Central memory CD8-positive, alpha-beta T cell (primary cell): ENCODE data around the gene GALNTL6.

Source experiments
- ATAC-seq: fragments of 150-1000 bp; cut with Tn5 transposase; replicated peaks from 2 replicates; pipeline ENCODE4 v1.10.0; 2022; ENCODE audit warnings: mild to moderate bottlenecking, moderate FRiP score, moderate number of reproducible peaks; ENCODE audit not compliant: poor library complexity, severe bottlenecking; ENCODE audit errors: extremely low read depth
- DNase-seq, 2 donors: peaks; one replicate each; pipeline ENCODE4 v3.0.0; 2021; ENCODE audit warnings: low spot score in 2 of 2
- H3K27ac Mint-ChIP-seq: one replicate; pipeline ENCODE4 v1.8.0; 2022; ENCODE audit warnings: low read depth, mild to moderate bottlenecking, moderate library complexity, mixed read lengths
- H3K27me3 Mint-ChIP-seq: one replicate; pipeline ENCODE4 v1.8.0; 2022; ENCODE audit warnings: mixed read lengths
- H3K36me3 Mint-ChIP-seq: one replicate; pipeline ENCODE4 v1.8.0; 2022; ENCODE audit warnings: mild to moderate bottlenecking, moderate library complexity, mixed read lengths; ENCODE audit not compliant: insufficient read depth
- H3K4me1 Mint-ChIP-seq: one replicate; pipeline ENCODE4 v1.8.0; 2022; ENCODE audit warnings: mixed read lengths
- H3K4me3 Mint-ChIP-seq: one replicate; pipeline ENCODE4 v1.8.0; 2022; ENCODE audit warnings: mild to moderate bottlenecking, moderate library complexity, mixed read lengths
- H3K9me3 Mint-ChIP-seq: one replicate; pipeline ENCODE4 v1.8.0; 2022; ENCODE audit warnings: mixed read lengths

The GALNTL6 gene

GRCh38 chr4:171978216-171978615 lies 165.0 kb downstream of the GALNTL6 start:
- DNase-seq (no peak), ATAC-seq (no peak)
- H3K9me3 Mint-ChIP-seq = peaks cover 17% of the 10 kb centered on the region
- no peak overlapping the region for H3K27ac Mint-ChIP-seq
- no peaks in the 10 kb centered on the region for H3K27me3 Mint-ChIP-seq
- no peaks in the 10 kb centered on the region for H3K4me1 Mint-ChIP-seq
- no peak overlapping the region for H3K4me3 Mint-ChIP-seq
- H3K36me3 Mint-ChIP-seq = no peaks in the 10 kb centered on the region

- ATAC-seq (no peak), DNase-seq (no peak)
- Mint-ChIP-seq H3K27ac (no peak overlapping the region), H3K4me3 (no peak overlapping the region), H3K36me3 (no peaks in the 10 kb centered on the region), H3K9me3 (peaks cover 17% of the 10 kb centered on the region), H3K27me3 (no peaks in the 10 kb centered on the region), H3K4me1 (no peaks in the 10 kb centered on the region)
These were observed 166.3 kb downstream of the GALNTL6 start for GRCh38 chr4:171979461-171979860.

- H3K36me3 Mint-ChIP-seq = no peaks in the 10 kb centered on the region
- no peak for ATAC-seq
- no peak for DNase-seq
- no peak overlapping the region for H3K4me3 Mint-ChIP-seq
- H3K27ac Mint-ChIP-seq = no peak overlapping the region
- H3K27me3 Mint-ChIP-seq = no peaks in the 10 kb centered on the region
- H3K9me3 Mint-ChIP-seq = peaks cover 17% of the 10 kb centered on the region
- no peaks in the 10 kb centered on the region for H3K4me1 Mint-ChIP-seq
These were observed 168.0 kb downstream of the GALNTL6 start for GRCh38 chr4:171981185-171981584.

GRCh38 chr4:171983935-171984805 lies 171.0 kb downstream of the GALNTL6 start:
- H3K9me3 Mint-ChIP-seq = peaks cover 41% of the 10 kb centered on the region

GRCh38 chr4:171985129-171985528 lies 171.9 kb downstream of the GALNTL6 start:
- no peak for ATAC-seq
- no peaks in the 10 kb centered on the region for H3K4me1 Mint-ChIP-seq
- peaks cover 34% of the 10 kb centered on the region for H3K9me3 Mint-ChIP-seq
- H3K4me3 Mint-ChIP-seq = no peak overlapping the region
- H3K27ac Mint-ChIP-seq = no peak overlapping the region
- H3K36me3 Mint-ChIP-seq = no peaks in the 10 kb centered on the region
- no peak for DNase-seq
- H3K27me3 Mint-ChIP-seq = no peaks in the 10 kb centered on the region

More at GRCh38 chr4:171983935-171984805, 171.0 kb downstream of the GALNTL6 start:
- no peaks in the 10 kb centered on the region for H3K4me1 Mint-ChIP-seq
- no peak overlapping the region for H3K4me3 Mint-ChIP-seq
- H3K27me3 Mint-ChIP-seq = no peaks in the 10 kb centered on the region
- H3K36me3 Mint-ChIP-seq = no peaks in the 10 kb centered on the region
- ATAC-seq (no peak), DNase-seq (no peak)
- H3K27ac Mint-ChIP-seq = no peak overlapping the region

GRCh38 chr4:171993247-171993646 lies 180.0 kb downstream of the GALNTL6 start:
- ATAC-seq (no peak), DNase-seq (no peak)
- Mint-ChIP-seq H3K9me3 (peaks cover 27% of the 10 kb centered on the region), H3K27me3 (no peaks in the 10 kb centered on the region), H3K27ac (no peak overlapping the region), H3K36me3 (no peaks in the 10 kb centered on the region), H3K4me3 (no peak overlapping the region), H3K4me1 (no peaks in the 10 kb centered on the region)

- Mint-ChIP-seq H3K36me3 (peaks cover 1% of the 10 kb centered on the region), H3K9me3 (no peaks in the 10 kb centered on the region), H3K4me3 (no peak overlapping the region), H3K27me3 (no peaks in the 10 kb centered on the region), H3K4me1 (no peaks in the 10 kb centered on the region), H3K27ac (no peak overlapping the region)
- DNase-seq (no peak), ATAC-seq (no peak)
These were observed 194.7 kb downstream of the GALNTL6 start for GRCh38 chr4:172007889-172008288.

- Mint-ChIP-seq H3K36me3 (peaks cover 1% of the 10 kb centered on the region), H3K9me3 (peaks cover 9% of the 10 kb centered on the region), H3K4me3 (no peak overlapping the region), H3K27ac (no peak overlapping the region), H3K27me3 (no peaks in the 10 kb centered on the region), H3K4me1 (no peaks in the 10 kb centered on the region)
- DNase-seq = no peak
- no peak for ATAC-seq
These were observed 196.4 kb downstream of the GALNTL6 start for GRCh38 chr4:172009446-172010230.

GRCh38 chr4:172011196-172011595 lies 198.0 kb downstream of the GALNTL6 start:
- peaks cover 19% of the 10 kb centered on the region for H3K9me3 Mint-ChIP-seq
- DNase-seq = no peak
- no peaks in the 10 kb centered on the region for H3K4me1 Mint-ChIP-seq
- H3K27ac Mint-ChIP-seq = no peak overlapping the region
- H3K36me3 Mint-ChIP-seq = peaks cover 1% of the 10 kb centered on the region
- no peaks in the 10 kb centered on the region for H3K27me3 Mint-ChIP-seq
- H3K4me3 Mint-ChIP-seq = no peak overlapping the region
- no peak for ATAC-seq

- no peaks in the 10 kb centered on the region for H3K27me3 Mint-ChIP-seq
- no peak overlapping the region for H3K4me3 Mint-ChIP-seq
- no peaks in the 10 kb centered on the region for H3K4me1 Mint-ChIP-seq
- ATAC-seq (no peak), DNase-seq (no peak)
- H3K27ac Mint-ChIP-seq = no peak overlapping the region
- peaks cover 1% of the 10 kb centered on the region for H3K36me3 Mint-ChIP-seq
- peaks cover 56% of the 10 kb centered on the region for H3K9me3 Mint-ChIP-seq
These were observed 205.2 kb downstream of the GALNTL6 start for GRCh38 chr4:172018358-172018757.

GRCh38 chr4:172035562-172035961 lies 222.4 kb downstream of the GALNTL6 start:
- Mint-ChIP-seq H3K27me3 (no peaks in the 10 kb centered on the region), H3K9me3 (peaks cover 17% of the 10 kb centered on the region), H3K27ac (no peak overlapping the region), H3K4me3 (no peak overlapping the region), H3K36me3 (no peaks in the 10 kb centered on the region), H3K4me1 (no peaks in the 10 kb centered on the region)
- no peak for DNase-seq
- no peak for ATAC-seq

- no peak overlapping the region for H3K27ac Mint-ChIP-seq
- H3K36me3 Mint-ChIP-seq = no peaks in the 10 kb centered on the region
- no peak for ATAC-seq
- H3K4me3 Mint-ChIP-seq = no peak overlapping the region
- DNase-seq = no peak
- H3K9me3 Mint-ChIP-seq = peaks cover 15% of the 10 kb centered on the region
- H3K4me1 Mint-ChIP-seq = no peaks in the 10 kb centered on the region
- H3K27me3 Mint-ChIP-seq = no peaks in the 10 kb centered on the region
These were observed 227.6 kb downstream of the GALNTL6 start for GRCh38 chr4:172040766-172041165.

GRCh38 chr4:172042714-172043114 lies 229.5 kb downstream of the GALNTL6 start:
- Mint-ChIP-seq H3K4me3 (no peak overlapping the region), H3K9me3 (peaks cover 17% of the 10 kb centered on the region), H3K4me1 (no peaks in the 10 kb centered on the region), H3K27ac (no peak overlapping the region), H3K27me3 (no peaks in the 10 kb centered on the region), H3K36me3 (no peaks in the 10 kb centered on the region)
- DNase-seq (no peak), ATAC-seq (no peak)
